Smooth muscle cell (in vitro differentiated cells): Measurements from ENCODE around the gene HOXC12. TPM values are rescaled to one million over a fixed set of nuclear protein-coding genes. Genes with fewer than 3 reads are reported as not detected.

Experiments
- DNase-seq: peaks from one replicate; lab custom pipeline; 2025; ENCODE audit not compliant: unreplicated experiment; lab: John Stamatoyannopoulos, UW
- H2AFZ ChIP-seq: fragments of 200-600 bp; sonication (generic); 2 replicates; pipeline ENCODE4 v1.6.0; 2016; ENCODE audit warnings: antibody characterized with exemption, low read depth, mild to moderate bottlenecking
- H3F3A ChIP-seq: fragments of 200-600 bp; sonication (generic); 2 replicates; pipeline ENCODE4 v1.6.0; 2017; ENCODE audit warnings: antibody characterized with exemption, low read depth
- H3K27ac ChIP-seq: fragments of 200-600 bp; sonication (generic); 2 replicates; pipeline ENCODE4 v1.5.1; 2016; ENCODE audit warnings: low read depth, mild to moderate bottlenecking
- H3K27me3 ChIP-seq: fragments of 200-600 bp; sonication (generic); 2 replicates; pipeline ENCODE4 v1.6.1; 2016; ENCODE audit warnings: low read depth, mild to moderate bottlenecking
- H3K36me3 ChIP-seq: fragments of 200-600 bp; sonication (generic); 2 replicates; pipeline ENCODE4 v1.5.1; 2016; ENCODE audit warnings: low read depth
- H3K4me1 ChIP-seq: fragments of 200-600 bp; sonication (generic); 2 replicates; pipeline ENCODE4 v1.5.1; 2016; ENCODE audit warnings: low read depth
- H3K4me2 ChIP-seq: fragments of 200-600 bp; sonication (generic); 2 replicates; pipeline ENCODE4 v1.6.0; 2016; ENCODE audit warnings: mild to moderate bottlenecking
- H3K4me3 ChIP-seq: fragments of 200-600 bp; sonication (generic); 2 replicates; pipeline ENCODE4 v1.5.1; 2016; ENCODE audit warnings: mild to moderate bottlenecking
- H3K79me2 ChIP-seq: fragments of 200-600 bp; sonication (generic); 2 replicates; pipeline ENCODE4 v1.6.0; 2016; ENCODE audit warnings: low read depth, mild to moderate bottlenecking
- H3K9ac ChIP-seq: fragments of 200-600 bp; sonication (generic); 2 replicates; pipeline ENCODE4 v1.6.0; 2016; ENCODE audit warnings: low read depth
- H3K9me3 ChIP-seq: fragments of 200-600 bp; sonication (generic); replicated peaks from 2 replicates; pipeline ENCODE4 v1.5.1; 2016; ENCODE audit warnings: low read depth
- H4K20me1 ChIP-seq: fragments of 200-600 bp; sonication (generic); 2 replicates; pipeline ENCODE4 v1.6.0; 2016; ENCODE audit warnings: low read depth
- CTCF ChIP-seq: fragments of 200-600 bp; sonication (generic); IDR thresholded peaks from 2 replicates; pipeline ENCODE4 v1.5.1; 2017; ENCODE audit warnings: borderline replicate concordance, mild to moderate bottlenecking, antibody characterized with exemption; ENCODE audit not compliant: insufficient read depth, poor library complexity, severe bottlenecking
- WGBS: methylation state at CpG from one replicate; pipeline ENCODE4 v1.1.7; 2016; ENCODE audit warnings: low lambda C conversion rate; 5-methylcytosine and 5-hydroxymethylcytosine counted together
- polyA plus RNA-seq: library from polyadenylated mRNA; unstranded; fragments of >200 nt; fragmentation: Nextera tagmentation; extraction: Ambion mirVana; gene quantifications from 2 replicates; pipeline ENCODE4 v1.2.1, GENCODE V29; 2016
- total RNA-seq: library from RNA; depleted of rRNA; stranded (reverse); fragments of >200 nt; gene quantifications from 2 replicates; pipeline ENCODE4 v1.2.3, GENCODE V29; 2014

Gene HOXC12
- total and polyA plus RNA-seq, 2 experiments from 2014 or later, result 0.32 TPM; not detected in 1

- peaks cover 100% of the 10 kb centered on the region for H3K27me3 ChIP-seq
- H3K4me3 ChIP-seq, result no peak overlapping the region
- H3K36me3 ChIP-seq, result no peaks in the 10 kb centered on the region
- no peaks in the 10 kb centered on the region for H3K4me1 ChIP-seq
- TF ChIP-seq CTCF, result no peak
- H3F3A ChIP-seq, result no peaks in the 10 kb centered on the region
- H3K9me3 ChIP-seq, result no peaks in the 10 kb centered on the region
- H2AFZ ChIP-seq, result no peak overlapping the region
- no peaks in the 10 kb centered on the region for H4K20me1 ChIP-seq
- no peak for DNase-seq
- H3K4me2 ChIP-seq, result no peak overlapping the region
- 65% methylated on average over 4 of the region's 4 CpGs for WGBS
- H3K79me2 ChIP-seq, result no peaks in the 10 kb centered on the region
- H3K27ac ChIP-seq, result no peak overlapping the region
- H3K9ac ChIP-seq, result no peak overlapping the region
Observed at GRCh38 chr12:53944209-53944608, 10.5 kb upstream of the HOXC12 start.

DNA sequence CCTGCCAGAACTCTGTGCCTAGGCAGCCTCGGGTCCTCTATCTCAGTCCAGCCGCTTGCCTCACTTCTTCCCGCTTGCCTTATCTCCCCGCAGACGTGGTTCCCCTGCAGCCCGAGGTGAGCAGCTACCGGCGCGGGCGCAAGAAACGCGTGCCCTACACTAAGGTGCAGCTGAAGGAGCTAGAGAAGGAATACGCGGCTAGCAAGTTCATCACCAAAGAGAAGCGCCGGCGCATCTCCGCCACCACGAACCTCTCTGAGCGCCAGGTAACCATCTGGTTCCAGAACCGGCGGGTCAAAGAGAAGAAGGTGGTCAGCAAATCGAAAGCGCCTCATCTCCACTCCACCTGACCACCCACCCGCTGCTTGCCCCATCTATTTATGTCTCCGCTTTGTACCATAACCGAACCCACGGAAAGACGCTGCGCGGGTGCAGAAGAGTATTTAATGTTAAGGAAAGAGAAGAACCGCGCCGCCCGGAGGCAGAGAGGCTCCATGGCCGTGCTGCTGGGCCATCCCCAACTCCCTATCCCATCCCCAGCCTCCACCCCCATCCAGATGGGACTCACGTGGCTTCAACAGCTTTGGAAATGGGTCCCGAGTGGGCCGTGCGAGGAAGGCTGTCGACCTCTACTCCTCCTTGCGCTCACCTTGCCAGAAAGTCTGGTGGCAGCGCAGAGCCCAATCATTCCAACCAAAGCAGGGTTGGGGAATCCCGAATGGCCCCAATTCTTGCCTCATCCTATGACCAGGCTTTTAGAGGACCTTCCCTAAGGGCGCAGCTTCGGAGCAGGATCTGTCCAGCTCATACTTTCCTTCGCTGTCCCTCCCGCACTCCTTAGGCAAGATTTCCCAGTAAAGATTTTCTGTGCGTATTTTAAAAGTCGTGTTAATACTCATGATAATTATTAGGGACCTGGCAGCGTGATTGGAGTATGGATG, 9.5 kb upstream of the HOXC12 start:
- H4K20me1 ChIP-seq, result no peaks in the 10 kb centered on the region
- H3K36me3 ChIP-seq, result no peaks in the 10 kb centered on the region
- no peak overlapping the region for H3K4me2 ChIP-seq
- no peak for DNase-seq
- H2AFZ ChIP-seq, result no peak overlapping the region
- no peaks in the 10 kb centered on the region for H3K79me2 ChIP-seq
- WGBS, result 27% methylated on average over 50 of the region's 51 CpGs
- H3K27ac ChIP-seq, result no peak overlapping the region
- H3F3A ChIP-seq, result no peaks in the 10 kb centered on the region
- H3K4me3 ChIP-seq, result no peak overlapping the region
- H3K27me3 ChIP-seq, result peaks cover 100% of the 10 kb centered on the region
- TF ChIP-seq CTCF, result no peak
- no peak overlapping the region for H3K9ac ChIP-seq
- no peaks in the 10 kb centered on the region for H3K4me1 ChIP-seq
- no peaks in the 10 kb centered on the region for H3K9me3 ChIP-seq

- no peaks in the 10 kb centered on the region for H3F3A ChIP-seq
- no peak overlapping the region for H3K4me2 ChIP-seq
- peaks cover 100% of the 10 kb centered on the region for H3K27me3 ChIP-seq
- no peak overlapping the region for H3K27ac ChIP-seq
- H3K9me3 ChIP-seq, result no peaks in the 10 kb centered on the region
- H3K4me3 ChIP-seq, result no peak overlapping the region
- TF ChIP-seq CTCF, result no peak
- no peaks in the 10 kb centered on the region for H3K79me2 ChIP-seq
- no peak for DNase-seq
- H3K36me3 ChIP-seq, result no peaks in the 10 kb centered on the region
- no peaks in the 10 kb centered on the region for H4K20me1 ChIP-seq
- no peaks in the 10 kb centered on the region for H3K4me1 ChIP-seq
- H3K9ac ChIP-seq, result no peak overlapping the region
- no peak overlapping the region for H2AFZ ChIP-seq
Observed at GRCh38 chr12:53947743-53948142, 7.0 kb upstream of the HOXC12 start.
